Stimulated activated naive CD8-positive, alpha-beta T cell treated with anti-CD3 and anti-CD28 coated beads, Interleukin-15, amount 100 ng/mL, for 72 hours (primary cell): ENCODE data around the gene ANKRD17.

Experiments
- ATAC-seq: fragments of 150-1000 bp; cut with Tn5 transposase; 2 replicates; pipeline ENCODE4 v1.10.0; 2021; ENCODE audit warnings: mild to moderate bottlenecking, moderate library complexity
- DNase-seq, 2 donors: peaks; one replicate each; pipeline ENCODE4 v3.0.0; 2021 to 2022
- H3K27ac Mint-ChIP-seq, 2 donors: one replicate each; pipeline ENCODE4 v1.8.0; 2022; ENCODE audit warnings: mild to moderate bottlenecking in 2 of 2, mixed read lengths in 2 of 2, moderate library complexity in 2 of 2
- H3K27me3 Mint-ChIP-seq: one replicate; pipeline ENCODE4 v1.8.0; 2022; ENCODE audit warnings: mixed read lengths
- H3K4me1 Mint-ChIP-seq: one replicate; pipeline ENCODE4 v1.8.0; 2022; ENCODE audit warnings: mild to moderate bottlenecking, mixed read lengths
- H3K4me3 Mint-ChIP-seq, 2 donors: one replicate each; pipeline ENCODE4 v1.8.0; 2022; ENCODE audit warnings: mild to moderate bottlenecking in 2 of 2, mixed read lengths in 2 of 2, moderate library complexity in 1 of 2
- H3K9me3 Mint-ChIP-seq, 2 donors: one replicate each; pipeline ENCODE4 v1.8.0; 2022; ENCODE audit warnings: mixed read lengths in 2 of 2

The ANKRD17 gene

GRCh38 chr4:73131281-73131680 lies 127.3 kb downstream of the ANKRD17 start:
- Mint-ChIP-seq H3K4me3 (no peak overlapping the region), H3K27me3 (no peaks in the 10 kb centered on the region)

GRCh38 chr4:73129319-73129718 lies 129.3 kb downstream of the ANKRD17 start:
- H3K4me3 Mint-ChIP-seq = no peak overlapping the region
- no peak for DNase-seq
- no peaks in the 10 kb centered on the region for H3K27me3 Mint-ChIP-seq
- no peaks in the 10 kb centered on the region for H3K9me3 Mint-ChIP-seq
- no peak overlapping the region for H3K27ac Mint-ChIP-seq
- no peak for ATAC-seq
- no peaks in the 10 kb centered on the region for H3K4me1 Mint-ChIP-seq

More at GRCh38 chr4:73131281-73131680, 127.3 kb downstream of the ANKRD17 start:
- no peak for DNase-seq
- Mint-ChIP-seq H3K9me3 (no peaks in the 10 kb centered on the region), H3K27ac (peak overlapping the region in 1 of 2 donors; percentile 7), H3K4me1 (no peaks in the 10 kb centered on the region)
- no peak for ATAC-seq

GRCh38 chr4:73127839-73128453 lies 130.7 kb downstream of the ANKRD17 start:
- ATAC-seq (peak; percentile 70), DNase-seq (no peak)
- no peak overlapping the region for H3K4me3 Mint-ChIP-seq
- H3K4me1 Mint-ChIP-seq = no peaks in the 10 kb centered on the region
- H3K9me3 Mint-ChIP-seq = no peaks in the 10 kb centered on the region
- H3K27me3 Mint-ChIP-seq = no peaks in the 10 kb centered on the region
- no peak overlapping the region for H3K27ac Mint-ChIP-seq

- no peaks in the 10 kb centered on the region for H3K9me3 Mint-ChIP-seq
- H3K27ac Mint-ChIP-seq = no peak overlapping the region
These were observed 149.1 kb downstream of the ANKRD17 start for GRCh38 chr4:73109493-73109892.

GRCh38 chr4:73104695-73105094 lies 153.9 kb downstream of the ANKRD17 start:
- no peak for ATAC-seq
- Mint-ChIP-seq H3K9me3 (no peaks in the 10 kb centered on the region), H3K4me1 (peaks cover 3% of the 10 kb centered on the region), H3K4me3 (peak overlapping the region in 1 of 2 donors; percentile 4), H3K27me3 (no peaks in the 10 kb centered on the region), H3K27ac (peak overlapping the region; percentile 37 to 55)
- no peak for DNase-seq

More at GRCh38 chr4:73109493-73109892, 149.1 kb downstream of the ANKRD17 start:
- no peaks in the 10 kb centered on the region for H3K4me1 Mint-ChIP-seq
- ATAC-seq (no peak), DNase-seq (no peak)
- H3K27me3 Mint-ChIP-seq = no peaks in the 10 kb centered on the region
- no peak overlapping the region for H3K4me3 Mint-ChIP-seq

- peak overlapping the region; percentile 44 to 55 for H3K4me3 Mint-ChIP-seq
- no peaks in the 10 kb centered on the region for H3K9me3 Mint-ChIP-seq
- peaks cover 7% of the 10 kb centered on the region for H3K4me1 Mint-ChIP-seq
- ATAC-seq (peak; percentile 43), DNase-seq (no peak)
- peak overlapping the region in 1 of 2 donors; percentile 54 for H3K27ac Mint-ChIP-seq
- H3K27me3 Mint-ChIP-seq = no peaks in the 10 kb centered on the region
These were observed 154.6 kb downstream of the ANKRD17 start for GRCh38 chr4:73103799-73104503.

GRCh38 chr4:73099143-73099542 lies 159.5 kb downstream of the ANKRD17 start:
- ATAC-seq (no peak), DNase-seq (no peak)
- Mint-ChIP-seq H3K4me1 (peaks cover 7% of the 10 kb centered on the region), H3K27ac (peak overlapping the region; percentile 85 to 95), H3K9me3 (no peaks in the 10 kb centered on the region), H3K4me3 (no peak overlapping the region), H3K27me3 (no peaks in the 10 kb centered on the region)

- H3K4me1 Mint-ChIP-seq = peaks cover 7% of the 10 kb centered on the region
These were observed 159.9 kb downstream of the ANKRD17 start for GRCh38 chr4:73098713-73099112.

GRCh38 chr4:73098016-73098415 lies 160.6 kb downstream of the ANKRD17 start:
- DNase-seq = no peak
- Mint-ChIP-seq H3K4me3 (no peak overlapping the region), H3K9me3 (no peaks in the 10 kb centered on the region), H3K27me3 (no peaks in the 10 kb centered on the region), H3K4me1 (peaks cover 7% of the 10 kb centered on the region), H3K27ac (no peak overlapping the region)
- no peak for ATAC-seq

More at GRCh38 chr4:73098713-73099112, 159.9 kb downstream of the ANKRD17 start:
- Mint-ChIP-seq H3K27me3 (no peaks in the 10 kb centered on the region), H3K4me3 (no peak overlapping the region), H3K27ac (peak overlapping the region; percentile 76 to 82), H3K9me3 (no peaks in the 10 kb centered on the region)
- ATAC-seq = no peak
- DNase-seq = no peak

- Mint-ChIP-seq H3K27ac (no peak overlapping the region), H3K9me3 (no peaks in the 10 kb centered on the region)
- ATAC-seq = no peak
These were observed 165.7 kb downstream of the ANKRD17 start for GRCh38 chr4:73092868-73093267.

GRCh38 chr4:73090738-73091137 lies 167.9 kb downstream of the ANKRD17 start:
- Mint-ChIP-seq H3K27me3 (no peaks in the 10 kb centered on the region), H3K4me1 (peaks cover 18% of the 10 kb centered on the region), H3K4me3 (no peak overlapping the region), H3K9me3 (no peaks in the 10 kb centered on the region), H3K27ac (peak overlapping the region in 1 of 2 donors; percentile 58)
- ATAC-seq (no peak), DNase-seq (no peak)

More at GRCh38 chr4:73092868-73093267, 165.7 kb downstream of the ANKRD17 start:
- H3K4me1 Mint-ChIP-seq = peaks cover 13% of the 10 kb centered on the region
- no peak for DNase-seq
- H3K27me3 Mint-ChIP-seq = no peaks in the 10 kb centered on the region
- H3K4me3 Mint-ChIP-seq = no peak overlapping the region

- Mint-ChIP-seq H3K9me3 (no peaks in the 10 kb centered on the region), H3K4me3 (no peak overlapping the region), H3K4me1 (peaks cover 18% of the 10 kb centered on the region), H3K27me3 (no peaks in the 10 kb centered on the region), H3K27ac (peak overlapping the region in 1 of 2 donors; percentile 0)
- ATAC-seq (no peak), DNase-seq (no peak)
These were observed 170.7 kb downstream of the ANKRD17 start for GRCh38 chr4:73087871-73088270.

- H3K4me1 Mint-ChIP-seq = peaks cover 25% of the 10 kb centered on the region
- peak; percentile 64 for ATAC-seq
- no peak for DNase-seq
- peak overlapping the region; percentile 15 to 64 for H3K4me3 Mint-ChIP-seq
- H3K27ac Mint-ChIP-seq = peak overlapping the region in 1 of 2 donors; percentile 69
- no peaks in the 10 kb centered on the region for H3K27me3 Mint-ChIP-seq
- H3K9me3 Mint-ChIP-seq = no peaks in the 10 kb centered on the region
These were observed 172.3 kb downstream of the ANKRD17 start for GRCh38 chr4:73086095-73086868.

GRCh38 chr4:73080789-73081188 lies 177.8 kb downstream of the ANKRD17 start:
- Mint-ChIP-seq H3K9me3 (no peaks in the 10 kb centered on the region), H3K27ac (no peak overlapping the region), H3K27me3 (no peaks in the 10 kb centered on the region), H3K4me1 (peaks cover 19% of the 10 kb centered on the region), H3K4me3 (no peak overlapping the region)
- ATAC-seq (no peak), DNase-seq (no peak)

- Mint-ChIP-seq H3K4me3 (no peak overlapping the region), H3K9me3 (no peaks in the 10 kb centered on the region), H3K4me1 (peaks cover 14% of the 10 kb centered on the region), H3K27me3 (no peaks in the 10 kb centered on the region), H3K27ac (peak overlapping the region in 1 of 2 donors; percentile 26)
- ATAC-seq (no peak), DNase-seq (no peak)
These were observed 182.8 kb downstream of the ANKRD17 start for GRCh38 chr4:73075832-73076231.

- no peak for DNase-seq
- ATAC-seq = peak; percentile 32
- H3K4me3 Mint-ChIP-seq = peak overlapping the region; percentile 84 to 93
- H3K27ac Mint-ChIP-seq = peak overlapping the region; percentile 86 to 100
- H3K9me3 Mint-ChIP-seq = no peaks in the 10 kb centered on the region
- peaks cover 42% of the 10 kb centered on the region for H3K4me1 Mint-ChIP-seq
- H3K27me3 Mint-ChIP-seq = no peaks in the 10 kb centered on the region
These were observed 188.6 kb downstream of the ANKRD17 start for GRCh38 chr4:73070074-73070390.
